Glutamatergic neuron (in vitro differentiated cells): ENCODE results near the gene CDC42BPG. TPM values are rescaled to one million over a fixed set of nuclear protein-coding genes. Genes with fewer than 3 reads are reported as not detected.

Experiments used
- DNase-seq: peaks from one replicate; pipeline ENCODE4 v3.0.0; 2022
- H3K27ac Mint-ChIP-seq: one replicate; pipeline ENCODE4 v1.8.0; 2020; ENCODE audit warnings: mild to moderate bottlenecking, mixed read lengths, inconsistent platforms; ENCODE audit not compliant: unreplicated experiment
- H3K27me3 Mint-ChIP-seq: one replicate; pipeline ENCODE4 v1.8.0; 2020; ENCODE audit warnings: mild to moderate bottlenecking, moderate library complexity, mixed read lengths, inconsistent platforms; ENCODE audit not compliant: unreplicated experiment
- H3K36me3 Mint-ChIP-seq: one replicate; pipeline ENCODE4 v1.8.0; 2020; ENCODE audit warnings: mild to moderate bottlenecking, mixed read lengths, inconsistent platforms; ENCODE audit not compliant: unreplicated experiment
- H3K4me1 Mint-ChIP-seq: one replicate; pipeline ENCODE4 v1.8.0; 2020; ENCODE audit warnings: mild to moderate bottlenecking, low read depth, mixed read lengths, inconsistent platforms; ENCODE audit not compliant: unreplicated experiment
- H3K4me3 Mint-ChIP-seq: one replicate; pipeline ENCODE4 v1.8.0; 2020; ENCODE audit warnings: mild to moderate bottlenecking, mixed read lengths, inconsistent platforms; ENCODE audit not compliant: unreplicated experiment
- H3K9me3 Mint-ChIP-seq: one replicate; pipeline ENCODE4 v1.8.0; 2020; ENCODE audit warnings: mild to moderate bottlenecking, moderate library complexity, mixed read lengths, inconsistent platforms; ENCODE audit not compliant: unreplicated experiment
- CTCF ChIP-seq: fragments of 200-600 bp; sonication (generic); IDR thresholded peaks from one replicate; pipeline ENCODE4 v1.5.0; 2021; ENCODE audit not compliant: partially characterized antibody, unreplicated experiment
- total RNA-seq: library from RNA; stranded (reverse); fragmentation: NEBNext Ultra II Directional; extraction: Animal tissue kit (Norgen Biotek cat#: 25700); gene quantifications from one replicate; pipeline ENCODE4 v1.2.1, GENCODE V29; 2021; ENCODE audit not compliant: unreplicated experiment

Gene CDC42BPG
- total RNA-seq, 1 donor from 2014 or later = 2.3 TPM

- no peak for DNase-seq
- TF ChIP-seq CTCF = no peak
- peaks cover 4% of the 10 kb centered on the region for H3K36me3 Mint-ChIP-seq
- H3K27ac Mint-ChIP-seq = no peak overlapping the region
- H3K27me3 Mint-ChIP-seq = peaks cover 19% of the 10 kb centered on the region
- peaks cover 5% of the 10 kb centered on the region for H3K9me3 Mint-ChIP-seq
- peak overlapping the region; percentile 82 for H3K4me3 Mint-ChIP-seq
- peaks cover 6% of the 10 kb centered on the region for H3K4me1 Mint-ChIP-seq
These were observed 645 bp downstream of the CDC42BPG start for GRCh38 chr11:64843686-64844329.

GRCh38 chr11:64842851-64843685 is 1.4 kb downstream of the CDC42BPG start:
- H3K27me3 Mint-ChIP-seq = peaks cover 19% of the 10 kb centered on the region
- peaks cover 4% of the 10 kb centered on the region for H3K36me3 Mint-ChIP-seq
- peaks cover 5% of the 10 kb centered on the region for H3K9me3 Mint-ChIP-seq
- peaks cover 6% of the 10 kb centered on the region for H3K4me1 Mint-ChIP-seq
- H3K4me3 Mint-ChIP-seq = peak overlapping the region; percentile 63
- DNase-seq = no peak
- no peak for TF ChIP-seq CTCF
- H3K27ac Mint-ChIP-seq = no peak overlapping the region

GRCh38 chr11:64842366-64842759 is 2.1 kb downstream of the CDC42BPG start:
- Mint-ChIP-seq H3K4me1 (peaks cover 6% of the 10 kb centered on the region), H3K4me3 (no peak overlapping the region), H3K36me3 (peaks cover 4% of the 10 kb centered on the region), H3K9me3 (peaks cover 5% of the 10 kb centered on the region), H3K27me3 (peaks cover 19% of the 10 kb centered on the region), H3K27ac (no peak overlapping the region)
- DNase-seq = no peak
- no peak for TF ChIP-seq CTCF

- H3K27me3 Mint-ChIP-seq = peaks cover 19% of the 10 kb centered on the region
- no peak overlapping the region for H3K4me3 Mint-ChIP-seq
- no peak for TF ChIP-seq CTCF
- no peak overlapping the region for H3K27ac Mint-ChIP-seq
- H3K4me1 Mint-ChIP-seq = peaks cover 6% of the 10 kb centered on the region
- no peak for DNase-seq
- H3K36me3 Mint-ChIP-seq = peaks cover 4% of the 10 kb centered on the region
- peaks cover 5% of the 10 kb centered on the region for H3K9me3 Mint-ChIP-seq
These were observed 2.7 kb downstream of the CDC42BPG start for GRCh38 chr11:64841592-64842365.
